Peyer's patch (tissue), 4 donors: ENCODE results near the gene ARHGAP27. TPM values are rescaled to one million over a fixed set of nuclear protein-coding genes. Genes with fewer than 3 reads are reported as not detected.

Source experiments
- DNase-seq, 3 donors: peaks; one replicate each; pipeline ENCODE4 v3.0.0-alpha.2; 2017 to 2019
- H3K27ac ChIP-seq, 4 donors: fragments of 200-600 bp; sonication (generic); one replicate each; pipeline ENCODE4 v1.5.1; 2016 to 2019
- H3K27me3 ChIP-seq, 2 donors: fragments of 200-600 bp; sonication (generic); one replicate each; pipeline ENCODE4 v1.5.1; 2019
- H3K36me3 ChIP-seq, 3 donors: fragments of 200-600 bp; sonication (generic); one replicate each; pipeline ENCODE4 v1.5.1; 2016 to 2019
- H3K4me1 ChIP-seq, 4 donors: fragments of 200-600 bp; sonication (generic); one replicate each; pipeline ENCODE4 v1.5.1; 2016 to 2019
- H3K4me3 ChIP-seq, 4 donors: fragments of 200-600 bp; sonication (generic); 1 replicate in 3 of 4; 2 replicates in 1 of 4; pipeline ENCODE4 v1.5.1; 2016 to 2019; ENCODE audit warnings: mild to moderate bottlenecking in 1 of 4
- H3K9me3 ChIP-seq, 4 donors: fragments of 200-600 bp; sonication (generic); one replicate each; pipeline ENCODE4 v1.5.1; 2016 to 2019; ENCODE audit warnings: mild to moderate bottlenecking in 1 of 4
- CTCF ChIP-seq, 6 experiments: fragments of 450-650 bp in 4 of 6; fragments of 200-600 bp in 2 of 6; sonication (generic) in 1 of 6; IDR thresholded peaks; one replicate each; pipeline ENCODE4 v1.5.1; 2017 to 2019; ENCODE audit warnings: antibody characterized with exemption in 6 of 6, mild to moderate bottlenecking in 3 of 6, moderate library complexity in 1 of 6
- POLR2A ChIP-seq, 2 donors: fragments of 450-650 bp; IDR thresholded peaks; one replicate each; pipeline ENCODE4 v1.5.1; 2017; ENCODE audit warnings: antibody characterized with exemption in 2 of 2, mild to moderate bottlenecking in 2 of 2, moderate library complexity in 2 of 2
- total RNA-seq, 4 donors: library from RNA; depleted of rRNA; stranded (reverse); fragments of >200 nt; gene quantifications; one replicate each; pipeline ENCODE4 v1.1.0, GENCODE V29; 2016

ARHGAP27 gene
- total RNA-seq, 4 donors from 2014 or later: 112 to 385 (median 258) TPM

- H3K9me3 ChIP-seq: no peaks in the 10 kb centered on the region
- TF ChIP-seq POLR2A (IDR thresholded peaks at IDR 0.05): no peak
- no peak for TF ChIP-seq CTCF (IDR thresholded peaks at IDR 0.05)
- no peaks in the 10 kb centered on the region for H3K27me3 ChIP-seq
- H3K27ac ChIP-seq: no peak overlapping the region
- peaks cover 9 to 20% (median 14%) of the 10 kb centered on the region in 4 donors for H3K4me1 ChIP-seq
- peak in 1 of 3 donors; percentile 43 for DNase-seq
- H3K36me3 ChIP-seq: peaks cover 0 to 79% (median 0%) of the 10 kb centered on the region in 3 donors
- no peak overlapping the region for H3K4me3 ChIP-seq
Observed at GRCh38 chr17:45402916-45403315, 29.8 kb downstream of the ARHGAP27 start.

- no peaks in the 10 kb centered on the region for H3K4me1 ChIP-seq
- no peaks in the 10 kb centered on the region for H3K9me3 ChIP-seq
- H3K4me3 ChIP-seq: no peak overlapping the region
- DNase-seq: peak in 1 of 3 donors; percentile 7
- H3K27me3 ChIP-seq: no peaks in the 10 kb centered on the region
- TF ChIP-seq CTCF (IDR thresholded peaks at IDR 0.05) (no peak), POLR2A (IDR thresholded peaks at IDR 0.05) (no peak)
- no peak overlapping the region for H3K27ac ChIP-seq
- H3K36me3 ChIP-seq: peaks cover 0 to 95% (median 0%) of the 10 kb centered on the region in 3 donors
Observed at GRCh38 chr17:45398800-45399199, 33.9 kb downstream of the ARHGAP27 start.

- no peaks in the 10 kb centered on the region for H3K4me1 ChIP-seq
- H3K27me3 ChIP-seq: no peaks in the 10 kb centered on the region
- TF ChIP-seq CTCF (IDR thresholded peaks at IDR 0.05) (no peak), POLR2A (IDR thresholded peaks at IDR 0.05) (no peak)
- H3K27ac ChIP-seq: no peak overlapping the region
- no peak overlapping the region for H3K4me3 ChIP-seq
- H3K36me3 ChIP-seq: peaks cover 0 to 85% (median 0%) of the 10 kb centered on the region in 3 donors
- H3K9me3 ChIP-seq: no peaks in the 10 kb centered on the region
- peak in 1 of 3 donors; percentile 34 for DNase-seq
Observed at GRCh38 chr17:45397796-45398195, 34.9 kb downstream of the ARHGAP27 start.

- peak in 1 of 3 donors; percentile 47 for DNase-seq
- Histone ChIP-seq H3K36me3 (peaks cover 0 to 73% (median 0%) of the 10 kb centered on the region in 3 donors), H3K9me3 (no peaks in the 10 kb centered on the region), H3K4me3 (no peak overlapping the region), H3K4me1 (no peaks in the 10 kb centered on the region), H3K27ac (no peak overlapping the region), H3K27me3 (no peaks in the 10 kb centered on the region)
- no peak for TF ChIP-seq POLR2A (IDR thresholded peaks at IDR 0.05)
- TF ChIP-seq CTCF (IDR thresholded peaks at IDR 0.05): no peak
Observed at GRCh38 chr17:45396496-45397205, 36.0 kb downstream of the ARHGAP27 start.

GRCh38 chr17:45395569-45396415, 36.9 kb downstream of the ARHGAP27 start:
- Histone ChIP-seq H3K9me3 (no peaks in the 10 kb centered on the region), H3K27ac (no peak overlapping the region), H3K4me1 (no peaks in the 10 kb centered on the region), H3K36me3 (peaks cover 0 to 65% (median 0%) of the 10 kb centered on the region in 3 donors), H3K4me3 (peak overlapping the region in 3 of 4 donors; percentile 0 to 20 (median 3)), H3K27me3 (no peaks in the 10 kb centered on the region)
- DNase-seq: peak in 1 of 3 donors; percentile 48
- TF ChIP-seq POLR2A (IDR thresholded peaks at IDR 0.05) (no peak), CTCF (IDR thresholded peaks at IDR 0.05) (no peak)
